ENCODE results near the gene FAM89B.

DNA sequence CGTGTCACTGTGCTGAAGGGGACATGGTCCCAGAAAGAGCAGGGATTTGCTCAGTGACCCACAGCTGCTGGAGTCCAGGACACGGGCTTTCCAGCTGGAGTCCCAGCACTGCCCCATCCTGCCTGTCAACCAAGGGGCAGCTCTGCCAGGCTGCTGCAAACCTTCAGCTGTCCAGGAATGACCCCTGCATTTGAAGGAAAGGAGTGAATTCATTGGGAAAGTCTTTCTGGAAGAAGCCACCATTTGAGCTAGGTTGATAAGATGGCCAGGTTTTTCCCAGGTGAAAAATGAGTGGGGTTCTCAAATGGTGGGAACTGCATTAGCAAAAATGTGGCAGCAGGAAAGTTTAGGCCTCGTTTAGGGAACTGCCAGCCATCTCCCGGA, 13.9 kb downstream of the FAM89B start:
- TF ChIP-seq CTCF (conservative IDR thresholded peaks at IDR 0.05 in 1 of 2, IDR thresholded peaks at IDR 0.05 in 1 of 2; ENCODE audit: low read depth in 1 of 2, low read length in 2 of 2), result no peak
- no peak for TF ChIP-seq EZH2 (IDR thresholded peaks at IDR 0.05; ENCODE audit: low read length, missing control alignments)

All from fibroblast of lung (primary cell).